Ramos (cell line): ENCODE results near the gene ZNF311.

ENCODE experiments used
- in situ Hi-C: fragments of 300-500 bp; cut with MboI; formaldehyde crosslinking; loops from one replicate; pipeline ENCODE4 v1.14.3; 2022; ENCODE audit warnings: low sequenced_read_pairs; ENCODE audit not compliant: unreplicated experiment

ZNF311 gene

DNA sequence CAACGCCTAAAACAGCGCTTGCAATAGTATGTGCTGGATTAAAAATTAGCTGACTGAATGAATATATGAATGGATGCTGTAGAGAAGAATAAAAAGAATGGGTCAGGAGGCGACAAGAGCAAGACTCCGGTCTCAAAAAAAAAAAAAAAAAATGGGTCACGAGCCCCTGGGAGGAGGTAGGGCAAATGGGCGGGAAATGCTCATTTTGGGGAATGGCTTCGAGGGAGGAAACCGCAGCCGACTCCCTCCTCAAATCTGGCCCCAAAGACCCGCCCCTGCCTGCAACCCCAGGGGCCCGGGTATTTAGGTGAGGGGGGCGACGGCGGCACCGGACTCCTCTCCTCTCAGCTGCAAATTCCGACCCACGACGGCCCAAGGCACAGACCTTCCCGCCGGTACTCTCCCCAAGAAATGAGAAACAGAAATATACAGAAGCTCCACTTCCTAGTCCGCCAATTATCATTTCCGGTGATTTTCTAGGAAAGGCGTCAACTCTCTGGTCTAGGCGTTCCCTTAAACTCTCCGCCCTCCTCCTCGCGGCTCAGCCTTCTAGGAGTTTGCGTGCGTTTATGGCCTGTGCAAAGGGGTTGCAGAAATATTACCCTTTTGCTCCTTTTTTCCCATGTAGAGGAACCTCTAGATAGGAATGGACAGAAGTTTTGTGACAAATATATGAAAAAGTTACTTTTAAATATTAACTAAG is at the start of gene ZNF311:
Gene ZNF311, minus strand, starts transcription at position 133 of the 703 bp plus-strand sequence. CDS start 1,361 bp downstream, outside the sequence.
- in situ Hi-C loops: no loop called here

DNA sequence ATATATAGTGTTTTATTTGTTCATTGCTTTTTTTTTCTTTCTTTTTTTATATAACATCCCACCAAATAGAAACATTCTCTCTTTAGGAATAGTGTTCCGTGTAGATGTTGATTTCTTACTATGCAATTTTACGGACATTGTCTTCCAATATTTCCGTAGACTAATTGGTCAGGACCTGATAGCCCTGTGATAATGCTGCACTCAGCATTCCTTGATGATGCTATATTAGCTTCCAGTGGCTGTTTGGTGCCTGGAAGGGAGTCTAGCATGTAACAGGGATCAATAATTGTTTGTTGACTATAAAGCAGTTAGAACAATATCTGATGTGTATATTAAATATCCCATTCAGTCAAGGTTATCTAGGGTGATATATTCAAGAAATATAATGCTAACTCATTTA is 46.6 kb upstream of the ZNF311 start:
- in situ Hi-C loops: no loop called here

DNA sequence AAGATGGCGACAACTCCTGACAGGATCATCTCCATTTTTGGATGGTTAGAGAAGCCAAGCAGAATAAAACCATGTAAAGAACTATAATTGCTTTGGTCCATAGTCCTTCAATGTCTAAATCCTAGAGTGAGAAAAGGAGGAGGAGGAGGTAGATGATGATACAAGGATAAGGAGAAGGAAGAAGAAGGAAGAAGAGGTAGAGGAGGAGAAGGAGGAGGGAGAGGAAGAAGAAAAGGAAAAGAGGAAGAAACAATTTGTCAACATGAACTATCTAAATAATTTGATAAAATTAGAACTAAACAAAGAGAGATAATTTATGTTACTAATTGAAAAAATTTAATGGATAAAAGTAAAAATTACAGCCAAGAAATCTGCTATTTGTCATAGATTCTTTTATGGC is 40.0 kb upstream of the ZNF311 start, which contains the start of gene OR2W1:
Gene OR2W1, minus strand, starts transcription at position 101 of the 400 bp plus-strand sequence. Its CDS starts 0 bp downstream, at position 101.
- in situ Hi-C loops: no loop called here

DNA sequence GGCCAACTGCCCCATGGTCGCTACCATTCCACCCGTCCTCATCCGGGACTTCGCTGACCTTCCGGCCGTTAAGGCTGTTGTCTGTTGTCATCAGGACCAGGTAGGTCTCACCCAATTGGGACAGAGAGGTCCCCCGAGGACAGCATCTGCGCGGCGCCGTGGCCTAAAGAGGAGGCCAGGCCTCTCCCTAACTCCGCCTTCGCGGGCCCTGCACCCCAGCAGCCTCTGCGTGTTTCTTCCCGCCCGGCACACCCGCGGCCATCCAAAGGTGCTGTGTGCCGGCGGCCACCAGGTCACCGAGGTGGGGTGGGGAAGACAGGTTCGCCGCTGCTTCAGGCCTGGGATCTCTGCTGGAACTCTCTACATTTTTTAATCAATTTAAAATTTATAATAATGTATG is 30.8 kb upstream of the ZNF311 start:
- in situ Hi-C loops: no loop called here

DNA sequence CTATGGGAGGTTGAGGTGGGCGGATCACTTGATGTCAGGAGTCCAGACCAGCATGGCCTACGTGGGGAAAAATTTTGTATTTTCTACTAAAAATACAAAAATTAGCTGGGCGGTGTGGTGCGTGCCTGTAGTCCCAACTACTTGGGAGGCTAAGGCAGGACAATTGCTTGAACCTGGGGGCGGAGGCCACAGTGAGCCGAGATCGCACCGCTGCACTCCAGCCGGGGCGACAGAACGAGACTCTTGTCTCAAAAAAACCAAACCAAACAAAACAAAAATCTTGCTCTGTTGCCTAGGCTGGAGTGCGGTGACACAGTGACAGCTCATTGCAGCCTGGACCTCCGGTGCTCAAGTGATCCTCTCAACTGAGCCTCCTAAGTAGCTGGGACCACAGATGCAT is 23.7 kb upstream of the ZNF311 start:
- in situ Hi-C loops: no loop called here

DNA sequence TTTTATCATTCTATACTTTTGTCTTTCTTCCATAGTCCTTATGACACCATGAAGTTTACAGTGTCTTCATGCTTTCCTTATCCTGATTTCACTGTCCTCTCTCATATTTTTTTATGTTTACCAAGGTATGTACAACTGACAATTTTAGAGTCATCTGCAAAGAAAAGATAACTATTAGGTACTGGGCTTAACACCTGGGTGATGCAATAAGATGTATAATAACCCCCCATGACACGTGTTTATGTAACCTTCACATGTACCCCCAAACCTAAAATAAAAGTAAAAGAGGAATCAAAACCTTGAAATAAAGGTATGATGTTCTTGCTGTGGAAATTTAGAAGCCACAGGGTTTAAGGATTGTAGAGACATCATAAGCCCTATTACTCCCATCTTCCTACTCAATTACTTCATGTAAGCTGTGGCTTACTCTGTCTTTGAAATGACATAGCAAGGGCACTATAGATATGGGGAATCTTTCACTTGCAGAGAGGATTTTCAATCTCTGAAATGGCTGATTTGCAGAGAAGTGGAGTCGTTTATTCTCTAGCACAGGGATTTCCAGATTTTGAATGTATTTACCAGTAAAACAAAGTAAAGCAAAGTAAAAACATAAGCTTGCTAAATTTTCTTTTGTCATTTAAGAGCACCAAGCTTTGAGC is 20.9 kb upstream of the ZNF311 start:
- in situ Hi-C loops: no loop called here

DNA sequence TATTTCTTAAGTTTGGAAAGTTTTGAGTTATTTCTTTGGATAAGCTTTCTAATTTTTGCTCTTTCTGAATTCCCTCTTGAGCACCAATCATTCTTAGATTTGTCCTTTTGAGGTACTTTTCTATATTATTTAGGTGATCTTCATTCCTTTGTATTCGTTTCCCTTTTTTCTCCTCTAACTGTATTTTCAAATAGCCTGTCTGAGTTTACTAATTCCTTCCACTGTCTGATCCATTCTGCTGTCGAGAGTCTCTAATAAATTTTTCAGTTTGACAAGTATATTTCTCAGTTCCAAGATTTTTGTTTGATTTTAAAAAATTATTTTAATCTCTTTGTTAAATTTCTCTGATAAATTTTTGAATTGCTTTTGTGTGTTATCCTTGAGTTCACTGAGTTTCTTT is 16.3 kb upstream of the ZNF311 start:
- in situ Hi-C loops: no loop called here

DNA sequence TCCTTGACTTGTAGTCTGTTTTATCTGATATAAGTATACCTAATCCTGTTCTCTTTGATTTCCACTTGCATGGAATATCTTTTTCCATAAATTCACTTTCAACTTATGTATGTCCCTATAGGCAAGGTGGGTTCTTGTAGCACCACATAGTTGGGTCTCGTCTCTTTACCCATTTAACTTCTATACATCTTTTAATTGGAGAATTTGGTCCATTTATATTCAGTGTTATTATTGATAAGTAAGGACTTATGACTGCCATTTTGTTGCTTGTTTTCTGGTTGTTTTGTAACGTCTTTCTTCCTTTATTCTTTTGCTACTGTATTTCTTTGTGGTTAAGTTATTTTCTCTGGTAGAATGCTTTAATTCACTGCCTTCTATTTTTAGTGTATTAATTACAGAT is 14.5 kb upstream of the ZNF311 start:
- in situ Hi-C loops: loop anchor here (10.0 kb wide), 1 partner anchor 325 kb away; no protein-coding TSS in a partner anchor

DNA sequence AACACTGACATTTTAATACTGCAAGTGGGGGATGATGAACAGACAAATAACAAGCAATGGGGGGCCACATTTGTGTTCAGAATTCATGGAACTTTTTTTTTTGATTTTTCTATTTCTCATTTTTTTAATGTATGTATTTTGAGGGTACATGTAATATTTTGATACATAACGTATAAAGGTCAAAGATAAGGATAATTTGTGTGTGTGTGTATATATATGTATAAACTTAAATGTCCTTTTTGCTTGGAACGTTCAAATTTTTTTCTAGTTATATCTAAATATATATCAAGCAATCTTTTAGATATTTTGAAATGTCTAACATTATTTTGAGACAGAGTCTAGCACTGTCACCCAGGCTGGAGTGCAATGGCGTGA is 12.3 kb upstream of the ZNF311 start:
- in situ Hi-C loops: loop anchor here (10.0 kb wide), 1 partner anchor 323 kb away; no protein-coding TSS in a partner anchor

DNA sequence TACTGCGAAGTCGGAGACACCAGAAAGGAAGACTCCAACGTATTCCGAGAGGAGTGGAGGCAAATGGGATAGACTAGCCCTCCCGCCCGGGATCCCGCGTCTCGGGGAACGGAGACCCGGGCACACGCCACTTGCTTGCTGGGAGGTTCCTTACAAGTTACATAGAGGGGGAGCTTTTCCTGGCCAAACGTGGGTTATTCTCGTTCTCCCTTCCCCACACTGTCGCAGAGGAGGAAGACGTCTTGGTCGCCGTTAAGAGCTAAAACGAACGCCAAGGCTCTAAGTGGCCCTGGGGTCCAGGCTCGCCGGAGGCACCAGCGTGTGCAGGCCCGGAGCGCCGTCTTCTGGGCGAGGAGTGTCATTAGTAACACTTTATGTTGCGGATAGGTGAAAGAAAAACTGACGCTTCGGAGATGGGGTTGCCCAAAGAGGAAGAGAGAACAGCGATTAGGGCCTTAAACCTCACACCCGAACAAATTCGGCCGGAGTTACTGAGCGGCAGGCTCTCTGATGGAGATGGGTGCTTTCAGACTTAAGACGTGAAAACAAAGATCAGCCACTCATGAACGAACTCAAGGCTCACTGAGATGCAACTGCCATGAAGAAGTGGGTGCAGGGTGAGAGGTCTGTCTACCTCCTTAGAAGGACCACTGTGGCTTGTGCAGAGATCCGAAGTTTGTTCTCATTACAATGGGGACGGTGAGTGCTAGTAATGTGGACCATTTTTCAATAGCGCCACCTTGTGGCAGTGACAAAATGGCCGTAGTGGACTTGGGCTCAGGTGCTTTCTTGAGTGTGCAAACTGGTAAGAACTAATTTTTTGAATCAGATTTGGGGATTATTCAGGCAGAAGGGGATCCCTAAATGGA is 11.7 kb upstream of the ZNF311 start:
- in situ Hi-C loops: loop anchor here (10.0 kb wide), 1 partner anchor 322 kb away; no protein-coding TSS in a partner anchor

DNA sequence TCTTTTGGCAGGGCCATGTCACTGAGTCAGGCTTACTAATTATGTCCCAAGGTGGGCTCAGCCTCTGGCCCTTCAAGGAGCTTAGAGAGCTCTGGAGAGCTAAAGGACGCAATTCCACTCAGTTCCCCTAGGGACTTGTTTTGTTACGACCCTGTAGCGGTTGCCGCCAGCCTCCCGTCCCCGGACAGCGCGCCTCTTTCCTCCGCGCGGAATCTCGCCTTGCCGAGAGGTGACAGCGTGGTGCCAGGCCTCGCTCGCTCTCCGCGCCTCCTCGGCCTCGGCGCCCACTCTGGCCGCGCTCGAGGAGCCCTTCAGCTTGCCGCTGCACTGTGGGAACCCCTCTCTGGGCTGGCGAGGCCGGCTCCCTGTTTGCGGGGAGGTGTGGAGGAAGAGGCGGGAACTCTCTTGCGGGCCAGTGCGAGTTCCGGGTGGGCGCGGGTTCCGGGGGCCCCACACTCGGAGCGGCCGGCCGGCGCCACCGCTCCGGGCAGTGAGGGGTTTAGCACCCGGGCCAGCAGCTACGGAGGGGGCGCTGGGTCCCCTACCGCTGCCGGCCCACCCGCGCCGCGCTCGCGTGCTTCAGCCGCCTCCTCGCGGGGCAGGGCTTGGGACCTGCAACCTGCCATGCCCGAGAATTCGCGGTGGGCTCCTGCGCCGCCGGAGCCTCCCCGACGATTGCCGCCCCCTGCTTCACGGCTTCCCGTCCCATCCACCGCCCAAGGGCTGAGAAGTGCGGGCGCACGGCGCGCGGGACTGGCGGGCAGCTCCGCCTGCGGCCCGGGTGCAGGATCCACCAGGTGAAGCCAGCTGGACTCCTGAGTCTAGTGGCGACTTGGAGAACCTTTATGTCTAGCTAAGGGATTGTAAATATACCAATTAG is 9.9 kb upstream of the ZNF311 start:
- in situ Hi-C loops: loop anchor here (5.0 to 10.0 kb wide), 2 partner anchors 173 to 320 kb away; no protein-coding TSS in a partner anchor

DNA sequence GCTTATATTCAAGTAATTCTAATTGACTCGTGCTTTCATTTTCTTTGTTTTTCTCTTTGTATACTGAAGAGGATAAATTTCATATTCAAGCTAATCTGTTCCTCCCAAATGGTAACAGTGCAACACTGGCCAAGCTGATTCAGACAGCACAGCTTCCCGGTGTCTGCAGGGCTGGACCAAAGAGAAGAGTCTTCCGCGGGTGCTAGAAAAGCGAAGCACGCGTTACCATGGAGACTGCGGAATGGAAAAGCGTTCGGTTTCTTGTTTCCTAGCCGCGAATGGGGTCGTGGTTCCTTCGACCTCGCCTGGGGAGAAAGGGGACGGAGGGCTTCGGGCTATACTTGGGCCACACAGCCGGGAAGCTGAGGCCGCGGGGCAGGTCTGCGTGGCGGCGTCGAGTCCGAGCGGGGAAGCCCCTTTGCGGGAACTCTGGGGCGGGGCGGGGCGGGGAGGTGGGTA is 6.2 kb upstream of the ZNF311 start:
- in situ Hi-C loops: loop anchor here (5.0 to 10.0 kb wide), 2 partner anchors 169 to 317 kb away; no protein-coding TSS in a partner anchor

DNA sequence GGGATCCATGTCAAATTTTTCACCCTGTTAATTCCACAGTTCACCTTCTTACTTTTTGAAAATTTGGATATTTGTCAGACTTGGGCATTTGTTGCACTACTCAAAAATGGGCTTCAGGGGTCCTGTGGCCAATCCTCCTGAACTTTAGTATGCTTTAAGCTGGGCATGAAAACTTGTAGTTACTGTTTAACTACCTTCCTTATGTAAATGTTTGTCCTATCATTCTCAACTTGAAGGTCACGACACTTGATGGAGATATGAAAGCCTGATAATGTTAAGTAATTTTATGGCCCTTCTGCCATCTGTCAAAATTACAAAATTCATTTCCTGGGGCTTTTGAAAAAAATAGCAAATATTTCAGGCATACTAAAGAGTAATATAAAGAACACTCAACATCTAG is 4.2 kb upstream of the ZNF311 start:
- in situ Hi-C loops: no loop called here

DNA sequence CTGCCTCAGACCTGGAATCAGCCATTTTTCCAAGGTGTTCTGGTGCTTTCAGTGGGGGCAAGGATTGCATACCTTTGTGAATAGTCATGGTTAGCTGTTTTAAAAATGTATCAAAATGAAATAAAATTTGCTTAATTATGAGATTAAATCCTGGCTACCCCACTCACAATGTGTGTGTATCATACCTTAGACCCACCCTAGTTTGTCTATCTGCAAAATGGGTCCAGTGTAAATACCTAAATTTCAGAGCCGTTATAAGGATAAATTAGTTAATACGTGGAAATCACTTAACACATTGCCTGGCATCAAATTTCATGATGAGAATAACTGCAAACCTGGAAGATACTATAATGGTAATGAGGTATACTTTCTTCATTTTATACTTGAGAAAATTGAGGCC is 3.0 kb upstream of the ZNF311 start:
- in situ Hi-C loops: no loop called here

DNA sequence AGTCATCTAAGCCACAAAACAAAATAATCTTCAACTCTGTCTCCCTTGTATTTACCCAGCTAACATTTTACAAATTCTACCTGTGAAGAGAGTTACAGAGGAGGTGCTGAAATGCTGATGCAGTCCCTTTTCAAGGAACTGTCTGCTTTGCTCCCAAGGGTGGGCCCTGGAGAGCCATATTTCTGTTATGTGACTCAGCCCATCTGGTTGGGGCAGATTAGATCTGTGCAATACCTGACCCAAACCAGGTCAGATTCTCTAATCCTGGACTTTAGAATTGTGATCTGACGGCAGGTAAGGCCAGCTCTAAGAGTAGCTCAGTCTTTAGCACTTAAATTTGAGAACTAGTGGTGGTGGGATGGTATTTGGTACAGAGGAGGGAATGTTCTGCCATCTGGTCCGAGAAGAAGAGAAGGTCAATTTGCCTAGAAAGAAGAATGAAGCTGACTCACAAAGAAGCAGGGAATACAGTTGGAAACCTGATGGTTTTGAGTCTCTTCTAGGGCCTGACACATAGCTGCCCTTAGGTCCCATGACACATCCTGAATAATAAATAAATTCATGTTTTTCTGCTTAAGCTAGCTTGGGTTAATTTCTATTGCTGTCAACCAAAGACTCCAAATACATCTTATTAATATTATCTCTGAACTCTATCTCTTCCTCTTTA is 8.1 kb downstream of the ZNF311 start:
- in situ Hi-C loops: no loop called here

DNA sequence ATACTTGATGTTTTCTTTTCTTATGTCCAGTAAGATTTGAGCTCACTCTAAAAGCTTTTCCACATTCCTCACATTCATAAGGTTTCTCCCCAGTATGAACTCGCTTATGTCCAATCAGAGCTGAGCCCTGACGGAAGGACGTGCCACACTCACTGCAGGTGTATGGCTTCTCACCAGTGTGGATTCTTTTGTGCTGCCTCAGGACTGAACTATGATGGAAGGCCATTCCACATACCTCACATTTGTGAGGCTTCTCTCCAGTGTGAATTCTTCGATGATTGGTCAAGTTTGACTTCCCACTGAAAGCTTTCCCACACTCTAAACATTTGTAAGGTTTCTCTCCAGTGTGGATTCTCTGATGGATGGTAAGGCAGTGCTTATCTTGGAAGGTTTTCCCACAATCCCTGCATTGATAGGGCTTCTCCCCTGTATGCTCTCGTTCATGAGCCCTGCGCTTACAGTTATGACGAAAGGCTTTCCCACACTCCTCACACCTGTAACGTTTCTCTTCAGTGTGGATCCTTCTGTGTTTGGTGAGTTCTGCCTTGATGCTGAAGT is 9.9 kb downstream of the ZNF311 start:
- in situ Hi-C loops: no loop called here

DNA sequence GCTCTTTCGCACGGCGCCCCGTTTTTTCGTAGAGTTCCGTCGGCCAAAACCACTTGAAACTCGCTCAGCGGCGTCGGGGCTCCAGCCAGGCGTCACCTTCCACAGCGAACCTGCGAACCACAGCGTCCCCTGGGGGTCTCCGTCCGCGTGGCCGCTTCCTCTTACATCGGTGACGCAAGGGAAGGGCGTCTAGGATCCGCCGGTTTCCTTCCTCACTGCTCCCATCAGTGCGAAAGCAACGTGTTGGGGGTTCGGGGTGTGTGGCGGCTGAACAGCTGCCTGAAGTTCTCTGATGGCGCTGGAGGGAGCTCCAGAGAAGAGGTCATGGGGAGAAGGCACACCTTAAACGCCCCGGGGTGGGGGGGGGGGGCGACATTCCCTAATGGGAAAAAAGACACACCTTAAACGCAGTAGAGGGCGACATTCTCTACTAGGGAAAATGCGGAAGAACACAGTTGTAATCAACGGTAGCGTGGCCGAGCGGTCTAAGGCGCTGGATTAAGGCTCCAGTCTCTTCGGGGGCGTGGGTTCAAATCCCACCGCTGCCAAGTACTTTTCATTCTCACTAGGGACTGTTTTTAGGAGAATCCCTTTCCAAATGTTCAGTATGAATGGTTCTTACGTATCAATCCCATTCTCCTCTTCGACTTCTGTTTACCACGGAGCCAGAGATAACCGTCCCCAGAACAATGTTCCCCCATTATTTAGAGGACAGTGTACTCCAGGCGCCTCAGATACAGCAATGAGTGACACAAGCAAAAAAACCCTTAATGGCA is 16.4 kb downstream of the ZNF311 start:
- in situ Hi-C loops: no loop called here
